A549 (cell line): Measurements from ENCODE around the gene UBQLN4. TPM values are rescaled to one million over a fixed set of nuclear protein-coding genes. Genes with fewer than 3 reads are reported as not detected.
A peak's percentile ranks its signal among the peaks of the same experiment; 100 is the strongest.

ENCODE experiments used
- ATAC-seq, 2 experiments: fragments of 200-7000 bp in 1 of 2; fragments of >200 bp in 1 of 2; cut with Nextera tagmentation in 1 of 2; cut with Tn5 transposase in 1 of 2; 3 replicates each; pipeline versions ENCODE4 v1.8.0 to v1.9.1; 2018 to 2020; ENCODE audit warnings: mild to moderate bottlenecking in 1 of 2, moderate library complexity in 1 of 2
- CTCF ChIA-PET: fragments of 300-600 bp; sonication (Branson Sonifier 250); formaldehyde crosslinking; extraction: SDS; loops from one replicate; lab custom pipeline; 2021; ENCODE audit warnings: antibody characterized with exemption, inconsistent platforms; lab: Yijun Ruan, JAX
- POLR2A ChIA-PET: fragments of 350-600 bp; formaldehyde crosslinking; extraction: SDS; loops from one replicate; lab custom pipeline; 2021; ENCODE audit warnings: antibody characterized with exemption, inconsistent platforms; lab: Yijun Ruan, JAX
- DNase-seq, 2 experiments: peaks; one replicate each; pipeline versions ENCODE4 v3.0.0 to v3.0.0-alpha.2; 2011 to 2016; ENCODE audit warnings: low read depth in 1 of 2, low spot score in 1 of 2
- FAIRE-seq: peaks from 2 replicates; lab custom pipeline; 2011; peaks lifted over from hg19 to GRCh38; lab: Jason Lieb, UNC
- H3K27ac ChIP-seq, 2 experiments: fragments of >200 bp; sonication (Bioruptor Twin); formaldehyde crosslinking; 3 replicates each; pipeline ENCODE4 v1.5.1; 2016 to 2017
- H3K4me1 ChIP-seq: fragments of >200 bp; sonication (Bioruptor Twin); formaldehyde crosslinking; 3 replicates; pipeline ENCODE4 v1.6.1; 2016
- H3K4me2 ChIP-seq: fragments of >200 bp; sonication (Bioruptor Twin); formaldehyde crosslinking; 3 replicates; pipeline ENCODE4 v1.6.1; 2016
- H3K4me3 ChIP-seq: fragments of >200 bp; sonication (Bioruptor Twin); formaldehyde crosslinking; 3 replicates; pipeline ENCODE4 v1.5.1; 2016
- H3K9me3 ChIP-seq: fragments of >200 bp; sonication (Bioruptor Twin); formaldehyde crosslinking; 3 replicates; pipeline ENCODE4 v1.6.1; 2016
- BHLHE40 ChIP-seq: IDR thresholded peaks from 2 replicates; pipeline ENCODE4 v1.6.1; 2012; ENCODE audit warnings: low read depth, low read length, inconsistent platforms
- CBX8 ChIP-seq: fragments of 200-600 bp; sonication (generic); IDR thresholded peaks from 2 replicates; pipeline ENCODE4 v1.6.1; 2016
- CHD2 ChIP-seq: fragments of 150-350 bp; IDR thresholded peaks from 2 replicates; pipeline ENCODE4 v1.6.1; 2014; ENCODE audit warnings: low read length; ENCODE audit not compliant: partially characterized antibody
- CTCF ChIP-seq: fragments of >200 bp; sonication (Bioruptor Twin); formaldehyde crosslinking; IDR thresholded peaks from 3 replicates; pipeline ENCODE4 v1.5.1; 2016
- E2F6 ChIP-seq: IDR thresholded peaks from 2 replicates; pipeline ENCODE4 v1.6.1; 2012; ENCODE audit warnings: low read depth, borderline replicate concordance
- ELK1 ChIP-seq: fragments of 150-350 bp; IDR thresholded peaks from 2 replicates; pipeline ENCODE4 v1.6.1; 2014; ENCODE audit warnings: low read depth, mild to moderate bottlenecking, low read length
- FOSL2 ChIP-seq, 2 experiments: fragments of 450-650 bp in 1 of 2; fragments of >200 bp in 1 of 2; sonication (Bioruptor Twin) in 1 of 2; formaldehyde crosslinking; IDR thresholded peaks; 2 replicates each; pipeline versions ENCODE4 v1.5.0 to v1.6.1; 2016 to 2020; ENCODE audit warnings: mild to moderate bottlenecking in 1 of 2, moderate library complexity in 1 of 2
- FOXS1 ChIP-seq: fragments of 250-450 bp; sonication (Bioruptor Pico); IDR thresholded peaks from 2 replicates; pipeline ENCODE4 v1.5.0; 2020; ENCODE audit warnings: mild to moderate bottlenecking, moderate library complexity
- HES2 ChIP-seq: fragments of >200 bp; sonication (Bioruptor Twin); formaldehyde crosslinking; IDR thresholded peaks from 2 replicates; pipeline ENCODE4 v1.6.1; 2016
- HOXB5 ChIP-seq: fragments of 250-450 bp; sonication (Bioruptor Pico); IDR thresholded peaks from 2 replicates; pipeline ENCODE4 v1.5.0; 2020; ENCODE audit warnings: mild to moderate bottlenecking, moderate library complexity
- JUNB ChIP-seq: fragments of >200 bp; sonication (Bioruptor Twin); formaldehyde crosslinking; IDR thresholded peaks from 2 replicates; pipeline ENCODE4 v1.6.1; 2016
- KDM5A ChIP-seq: fragments of 200-600 bp; sonication (generic); IDR thresholded peaks from 2 replicates; pipeline ENCODE4 v1.6.1; 2016; ENCODE audit warnings: antibody characterized with exemption, mild to moderate bottlenecking
- MAFK ChIP-seq: fragments of 450-650 bp; IDR thresholded peaks from 2 replicates; pipeline ENCODE4 v1.6.1; 2014; ENCODE audit not compliant: partially characterized antibody
- MAX ChIP-seq: IDR thresholded peaks from 2 replicates; pipeline ENCODE4 v1.6.1; 2012
- MAZ ChIP-seq: fragments of 150-350 bp; IDR thresholded peaks from 2 replicates; pipeline ENCODE4 v1.6.1; 2014; ENCODE audit warnings: antibody characterized with exemption, low read depth, low read length, borderline replicate concordance
- MYC ChIP-seq: IDR thresholded peaks from 2 replicates; pipeline ENCODE4 v1.6.1; 2012; ENCODE audit warnings: mild to moderate bottlenecking, inconsistent platforms, low read length, improper control_type of control experiment, borderline replicate concordance
- NPAS2 ChIP-seq: fragments of 250-450 bp; sonication (Bioruptor Pico); IDR thresholded peaks from 2 replicates; pipeline ENCODE4 v1.8.0; 2022; ENCODE audit warnings: mild to moderate bottlenecking, moderate library complexity, borderline replicate concordance
- NR3C1 ChIP-seq: fragments of >200 bp; sonication (Bioruptor Twin); formaldehyde crosslinking; IDR thresholded peaks from 3 replicates; pipeline ENCODE4 v1.6.1; 2017
- POLR2AphosphoS2 ChIP-seq: conservative IDR thresholded peaks from 2 replicates; pipeline ENCODE4 v1.6.1; 2012; ENCODE audit warnings: low read length, improper control_type of control experiment, inconsistent platforms
- ZC3H11A ChIP-seq: fragments of 450-650 bp; IDR thresholded peaks from 2 replicates; pipeline ENCODE4 v1.6.1; 2014; ENCODE audit warnings: antibody characterized with exemption, mild to moderate bottlenecking
- WGBS: methylation state at CpG from one replicate; pipeline ENCODE4 v1.1.6; 2017; ENCODE audit errors: missing lambda C conversion rate; 5-methylcytosine and 5-hydroxymethylcytosine counted together
- polyA plus RNA-seq, 4 experiments: library from polyadenylated mRNA; depleted of rRNA in 3 of 4; stranded (reverse); fragments of >200 nt; fragmentation: RNase III in 1 of 4; extraction: RNeasy Plus Mini Kit Qiagen cat#74134 plus additional on column Dnase treatment in 1 of 4; gene quantifications; 2 replicates in 3 of 4; 3 replicates in 1 of 4; pipeline ENCODE4 v1.2.3, GENCODE V29; 2011 to 2017

The UBQLN4 gene
- polyA plus RNA-seq, 2 of the 4 experiments (the other 2 are of a cell fraction) = 38.2 to 42.0 TPM

GRCh38 chr1:156100205-156100995, 46.8 kb upstream of the UBQLN4 start:
- ATAC-seq = no peak

GRCh38 chr1:156099282-156099681, 45.7 kb upstream of the UBQLN4 start:
- ChIA-PET CTCF (interaction anchor here (1.0 to 29.4 kb wide), 7 partner anchors 8 to 125 kb away, joined by 3 to 2239 read pairs (median 5); partner anchors contain the start of genes LMNA, SEMA4A and SLC25A44), POLR2A (interaction anchor here (0.6 to 2.1 kb wide), 4 partner anchors 15 to 30 kb away, joined by 3 to 14 read pairs (median 6); partner anchors contain the start of gene LMNA)
- no peak overlapping the region for H3K4me3 ChIP-seq
- 78% methylated on average over 3 of the region's 3 CpGs for WGBS
- TF ChIP-seq MYC (no peak), POLR2AphosphoS2 (no peak), BHLHE40 (no peak), MAFK (no peak), NR3C1 (no peak), ZC3H11A (no peak), NPAS2 (no peak), E2F6 (no peak), CHD2 (no peak), MAZ (no peak), HES2 (no peak), ELK1 (no peak), FOSL2 (IDR thresholded peaks at IDR 0.05) (no peak), FOSL2 (CRISPR knock-in tag; IDR thresholded peaks at IDR 0.05) (no peak), KDM5A (no peak), JUNB (no peak), HOXB5 (no peak), CBX8 (no peak)
- no peak overlapping the region for H3K4me2 ChIP-seq
- H3K9me3 ChIP-seq = no peaks in the 10 kb centered on the region
- FAIRE-seq (no peak), DNase-seq (no peak), ATAC-seq (no peak)
- H3K27ac ChIP-seq = peak overlapping the region; percentile 17 to 91; a peak in 3 of 6 replicates
- peaks cover 69% of the 10 kb centered on the region for H3K4me1 ChIP-seq

More at GRCh38 chr1:156100205-156100995, 46.8 kb upstream of the UBQLN4 start:
- Histone ChIP-seq H3K27ac (peak overlapping the region; percentile 48 to 92), H3K4me2 (peak overlapping the region; percentile 43), H3K4me3 (no peak overlapping the region), H3K9me3 (no peaks in the 10 kb centered on the region), H3K4me1 (peaks cover 78% of the 10 kb centered on the region)
- FAIRE-seq (no peak), DNase-seq (no peak)
- ChIA-PET POLR2A (interaction anchor here (0.6 to 1.6 kb wide), 4 partner anchors 14 to 237 kb away, joined by 3 to 9 read pairs (median 3); no protein-coding TSS in a partner anchor), CTCF (interaction anchor here (1.0 to 29.4 kb wide), 7 partner anchors 9 to 219 kb away, joined by 3 to 2239 read pairs (median 5); partner anchors contain the start of genes LMNA, SEMA4A and SLC25A44)
- 38% methylated on average over 4 of the region's 4 CpGs for WGBS
- TF ChIP-seq FOXS1 (CRISPR knock-in tag) (no peak), CTCF (no peak), MAX (0 out of 2 replicates have a peak, but pooled peaks have one; percentile 5)
